ENCODE data around the gene C1D. TPM values are rescaled to one million over a fixed set of nuclear protein-coding genes. Genes with fewer than 3 reads are reported as not detected.

Gene C1D
- total RNA-seq, 4 donors from 2014 or later, result 25.0 to 36.8 (median 33.7) TPM

GRCh38 chr2:68059784-68060525, 2.8 kb downstream of the C1D start:
- no peak for DNase-seq (ENCODE audit: low spot score)
- peak; percentile 26 for ATAC-seq (ENCODE audit: low FRiP score)
- no peak for TF ChIP-seq CTCF (IDR thresholded peaks at IDR 0.05)

- DNase-seq (ENCODE audit: low spot score) (no peak), ATAC-seq (ENCODE audit: low FRiP score) (no peak)
- no peak for TF ChIP-seq CTCF (IDR thresholded peaks at IDR 0.05)
Observed at GRCh38 chr2:68057658-68058396, 5.0 kb downstream of the C1D start.

- ATAC-seq (ENCODE audit: low FRiP score), result no peak
- no peak for TF ChIP-seq CTCF (IDR thresholded peaks at IDR 0.05)
- no peak for DNase-seq (ENCODE audit: low spot score)
Observed at GRCh38 chr2:68052717-68053422, 9.9 kb downstream of the C1D start.

- no peak for ATAC-seq (ENCODE audit: low FRiP score)
- TF ChIP-seq CTCF (IDR thresholded peaks at IDR 0.05), result no peak
Observed at GRCh38 chr2:68050353-68050752, 12.5 kb downstream of the C1D start.

GRCh38 chr2:68046642-68047240, 16.1 kb downstream of the C1D start:
- no peak for ATAC-seq (ENCODE audit: low FRiP score)

More at GRCh38 chr2:68050353-68050752, 12.5 kb downstream of the C1D start:
- DNase-seq (ENCODE audit: low spot score), result no peak

GRCh38 chr2:68046224-68046623, 16.6 kb downstream of the C1D start:
- no peak for TF ChIP-seq CTCF (IDR thresholded peaks at IDR 0.05)
- DNase-seq (ENCODE audit: low spot score) (no peak), ATAC-seq (ENCODE audit: low FRiP score) (no peak)

More at GRCh38 chr2:68046642-68047240, 16.1 kb downstream of the C1D start:
- no peak for DNase-seq (ENCODE audit: low spot score)
- no peak for TF ChIP-seq CTCF (IDR thresholded peaks at IDR 0.05)

All from omental fat pad (tissue), 4 donors.